Neural progenitor cell (in vitro differentiated cells): Measurements from ENCODE around the gene DNAJB12. TPM values are rescaled to one million over a fixed set of nuclear protein-coding genes. Genes with fewer than 3 reads are reported as not detected.

Experiments
- DNase-seq: peaks from one replicate; pipeline ENCODE4 v3.0.0-alpha.2; 2016; ENCODE audit warnings: low spot score
- H2AFZ ChIP-seq: fragments of 200-600 bp; sonication (generic); replicated peaks from 2 replicates; pipeline ENCODE4 v1.6.1; 2016; ENCODE audit warnings: antibody characterized with exemption
- H3F3A ChIP-seq: fragments of 200-600 bp; sonication (generic); 2 replicates; pipeline ENCODE4 v1.6.1; 2016; ENCODE audit warnings: antibody characterized with exemption, low read depth
- H3K27ac ChIP-seq: fragments of 200-600 bp; sonication (generic); 2 replicates; pipeline ENCODE4 v1.5.1; 2016; ENCODE audit warnings: mild to moderate bottlenecking
- H3K27me3 ChIP-seq: fragments of 200-600 bp; sonication (generic); 2 replicates; pipeline ENCODE4 v1.6.1; 2016; ENCODE audit warnings: mild to moderate bottlenecking, moderate library complexity
- H3K36me3 ChIP-seq: fragments of 200-600 bp; sonication (generic); 2 replicates; pipeline ENCODE4 v1.5.1; 2016
- H3K4me1 ChIP-seq: fragments of 200-600 bp; sonication (generic); 2 replicates; pipeline ENCODE4 v1.6.1; 2016; ENCODE audit warnings: mixed run types
- H3K4me2 ChIP-seq: fragments of 200-600 bp; sonication (generic); 2 replicates; pipeline ENCODE4 v1.6.1; 2016
- H3K4me3 ChIP-seq: fragments of 200-600 bp; sonication (generic); 2 replicates; pipeline ENCODE4 v1.5.1; 2016
- H3K79me2 ChIP-seq: fragments of 200-600 bp; sonication (generic); 2 replicates; pipeline ENCODE4 v1.6.1; 2016; ENCODE audit warnings: low read depth
- H3K9ac ChIP-seq: fragments of 200-600 bp; sonication (generic); 2 replicates; pipeline ENCODE4 v1.6.1; 2016
- H3K9me3 ChIP-seq: fragments of 200-600 bp; sonication (generic); 2 replicates; pipeline ENCODE4 v1.5.1; 2016; ENCODE audit warnings: low read depth
- H4K20me1 ChIP-seq: fragments of 200-600 bp; sonication (generic); 2 replicates; pipeline ENCODE4 v1.6.1; 2016; ENCODE audit warnings: low read depth
- H3K27ac Mint-ChIP-seq: 3 replicates; pipeline ENCODE4 v1.8.0; 2021; ENCODE audit warnings: mixed read lengths
- H3K27me3 Mint-ChIP-seq: 2 replicates; pipeline ENCODE4 v1.8.0; 2022; ENCODE audit warnings: low read depth, mild to moderate bottlenecking, inconsistent platforms, moderate library complexity, mixed read lengths; ENCODE audit not compliant: insufficient read depth
- H3K36me3 Mint-ChIP-seq: 3 replicates; pipeline ENCODE4 v1.8.0; 2021; ENCODE audit warnings: mixed read lengths
- H3K4me1 Mint-ChIP-seq: 3 replicates; pipeline ENCODE4 v1.8.0; 2021; ENCODE audit warnings: mixed read lengths
- H3K4me3 Mint-ChIP-seq: 3 replicates; pipeline ENCODE4 v1.8.0; 2021; ENCODE audit warnings: mild to moderate bottlenecking, moderate library complexity, mixed read lengths
- H3K9me3 Mint-ChIP-seq: 3 replicates; pipeline ENCODE4 v1.8.0; 2020; ENCODE audit warnings: mixed read lengths
- EZH2 ChIP-seq: fragments of 200-600 bp; sonication (generic); IDR thresholded peaks from 2 replicates; pipeline ENCODE4 v1.6.1; 2017; ENCODE audit warnings: antibody characterized with exemption, mild to moderate bottlenecking, moderate library complexity
- EZH2phosphoT487 ChIP-seq: fragments of 200-600 bp; sonication (generic); IDR thresholded peaks from 2 replicates; pipeline ENCODE4 v1.6.1; 2017; ENCODE audit warnings: antibody characterized with exemption
- total RNA-seq: library from RNA; depleted of rRNA; stranded (reverse); fragments of >200 nt; gene quantifications from 2 replicates; pipeline ENCODE4 v1.2.3, GENCODE V29; 2015; ENCODE audit warnings: low replicate concordance
- TF ChIP-seq, protein P1 (sequence below): fragments of 200-600 bp; sonication (generic); IDR thresholded peaks from 2 replicates; pipeline ENCODE4 v1.5.1; 2017; ENCODE audit warnings: antibody characterized with exemption, mild to moderate bottlenecking

The DNAJB12 gene
- total RNA-seq, 1 donor from 2014 or later = 8.8 TPM

- TF ChIP-seq EZH2 = no peak
- TF ChIP-seq EZH2phosphoT487 = no peak
- TF ChIP-seq, protein P1, sequence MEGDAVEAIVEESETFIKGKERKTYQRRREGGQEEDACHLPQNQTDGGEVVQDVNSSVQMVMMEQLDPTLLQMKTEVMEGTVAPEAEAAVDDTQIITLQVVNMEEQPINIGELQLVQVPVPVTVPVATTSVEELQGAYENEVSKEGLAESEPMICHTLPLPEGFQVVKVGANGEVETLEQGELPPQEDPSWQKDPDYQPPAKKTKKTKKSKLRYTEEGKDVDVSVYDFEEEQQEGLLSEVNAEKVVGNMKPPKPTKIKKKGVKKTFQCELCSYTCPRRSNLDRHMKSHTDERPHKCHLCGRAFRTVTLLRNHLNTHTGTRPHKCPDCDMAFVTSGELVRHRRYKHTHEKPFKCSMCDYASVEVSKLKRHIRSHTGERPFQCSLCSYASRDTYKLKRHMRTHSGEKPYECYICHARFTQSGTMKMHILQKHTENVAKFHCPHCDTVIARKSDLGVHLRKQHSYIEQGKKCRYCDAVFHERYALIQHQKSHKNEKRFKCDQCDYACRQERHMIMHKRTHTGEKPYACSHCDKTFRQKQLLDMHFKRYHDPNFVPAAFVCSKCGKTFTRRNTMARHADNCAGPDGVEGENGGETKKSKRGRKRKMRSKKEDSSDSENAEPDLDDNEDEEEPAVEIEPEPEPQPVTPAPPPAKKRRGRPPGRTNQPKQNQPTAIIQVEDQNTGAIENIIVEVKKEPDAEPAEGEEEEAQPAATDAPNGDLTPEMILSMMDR = no peak
- no peak overlapping the region for H3K27ac ChIP-seq
Measured at GRCh38 chr10:72323771-72324191, 30.9 kb downstream of the DNAJB12 start.

GRCh38 chr10:72323108-72323749 lies 31.5 kb downstream of the DNAJB12 start:
- Histone ChIP-seq H3K4me1 (peaks cover 26% of the 10 kb centered on the region), H2AFZ (no peak overlapping the region), H3K79me2 (no peaks in the 10 kb centered on the region), H3K4me2 (no peak overlapping the region), H4K20me1 (no peaks in the 10 kb centered on the region), H3K9me3 (no peaks in the 10 kb centered on the region), H3K4me3 (no peak overlapping the region), H3K27ac (no peak overlapping the region), H3F3A (peaks cover 37% of the 10 kb centered on the region), H3K9ac (no peak overlapping the region), H3K36me3 (no peaks in the 10 kb centered on the region), H3K27me3 (peaks cover 14% of the 10 kb centered on the region)
- Mint-ChIP-seq H3K27ac (peak overlapping the region; percentile 33), H3K4me1 (peaks cover 61% of the 10 kb centered on the region), H3K9me3 (no peaks in the 10 kb centered on the region), H3K36me3 (peaks cover 3% of the 10 kb centered on the region), H3K27me3 (peaks cover 17% of the 10 kb centered on the region), H3K4me3 (no peak overlapping the region)
- DNase-seq = no peak
- TF ChIP-seq EZH2phosphoT487 (no peak), EZH2 (no peak)
- TF ChIP-seq, protein P1 = no peak

More at GRCh38 chr10:72323771-72324191, 30.9 kb downstream of the DNAJB12 start:
- Mint-ChIP-seq H3K27me3 (peaks cover 13% of the 10 kb centered on the region), H3K4me3 (no peak overlapping the region), H3K27ac (no peak overlapping the region), H3K36me3 (peaks cover 3% of the 10 kb centered on the region), H3K4me1 (peaks cover 62% of the 10 kb centered on the region), H3K9me3 (no peaks in the 10 kb centered on the region)
- Histone ChIP-seq H3K9ac (no peak overlapping the region), H3K79me2 (no peaks in the 10 kb centered on the region), H4K20me1 (no peaks in the 10 kb centered on the region), H3F3A (peaks cover 35% of the 10 kb centered on the region), H3K27me3 (peaks cover 8% of the 10 kb centered on the region), H3K4me3 (no peak overlapping the region), H2AFZ (no peak overlapping the region), H3K9me3 (no peaks in the 10 kb centered on the region), H3K4me2 (no peak overlapping the region), H3K4me1 (peaks cover 31% of the 10 kb centered on the region), H3K36me3 (no peaks in the 10 kb centered on the region)
- no peak for DNase-seq

- Histone ChIP-seq H2AFZ (no peak overlapping the region), H3K27me3 (peaks cover 17% of the 10 kb centered on the region), H3K4me1 (peaks cover 20% of the 10 kb centered on the region), H3K9ac (no peak overlapping the region), H3K79me2 (no peaks in the 10 kb centered on the region), H3K4me3 (no peak overlapping the region), H3K27ac (no peak overlapping the region), H4K20me1 (no peaks in the 10 kb centered on the region), H3K4me2 (no peak overlapping the region), H3K36me3 (no peaks in the 10 kb centered on the region), H3F3A (peaks cover 38% of the 10 kb centered on the region), H3K9me3 (no peaks in the 10 kb centered on the region)
- peaks cover 55% of the 10 kb centered on the region for H3K4me1 Mint-ChIP-seq
- peak overlapping the region; percentile 92 for H3K27ac Mint-ChIP-seq
- H3K36me3 Mint-ChIP-seq = peaks cover 3% of the 10 kb centered on the region
- DNase-seq = no peak
- peaks cover 15% of the 10 kb centered on the region for H3K27me3 Mint-ChIP-seq
- no peaks in the 10 kb centered on the region for H3K9me3 Mint-ChIP-seq
- no peak for TF ChIP-seq EZH2phosphoT487
- no peak for TF ChIP-seq EZH2
- TF ChIP-seq, protein P1 = no peak
- peak overlapping the region; percentile 63 for H3K4me3 Mint-ChIP-seq
Measured at GRCh38 chr10:72322280-72323058, 32.2 kb downstream of the DNAJB12 start.
